NCI-H2227 (cell line): ENCODE measurements around the gene R3HDM4.
"Not testable (repeated sequence)": the region's sequence is repeated elsewhere in the genome, so short reads cannot be mapped to it uniquely, and the experiment has no call there.

Experiments used
- DNase-seq: peaks from one replicate; lab custom pipeline; 2025; ENCODE audit not compliant: unreplicated experiment; lab: John Stamatoyannopoulos, UW

R3HDM4 gene

GRCh38 chr19:877992-878660 lies 34.9 kb downstream of the R3HDM4 start:
- DNase-seq: not testable (repeated sequence)

GRCh38 chr19:876780-877314 lies 36.2 kb downstream of the R3HDM4 start:
- DNase-seq: no peak

- no peak for DNase-seq
Observed at GRCh38 chr19:876089-876488, 36.9 kb downstream of the R3HDM4 start.

GRCh38 chr19:875265-875879 lies 37.6 kb downstream of the R3HDM4 start:
- no peak for DNase-seq

GRCh38 chr19:873561-874041 lies 39.4 kb downstream of the R3HDM4 start:
- DNase-seq: no peak

- DNase-seq: peak; percentile 28
Observed at GRCh38 chr19:873084-873483, 39.9 kb downstream of the R3HDM4 start.

- peak; percentile 51 for DNase-seq
Observed at GRCh38 chr19:872266-872951, 40.6 kb downstream of the R3HDM4 start.

GRCh38 chr19:871446-872265 lies 41.4 kb downstream of the R3HDM4 start:
- DNase-seq: peak; percentile 16

- DNase-seq: no peak
Observed at GRCh38 chr19:870963-871401, 42.0 kb downstream of the R3HDM4 start.

GRCh38 chr19:870314-870713 lies 42.7 kb downstream of the R3HDM4 start:
- DNase-seq: no peak

GRCh38 chr19:869245-870177 lies 43.5 kb downstream of the R3HDM4 start:
- no peak for DNase-seq

- DNase-seq: no peak
Observed at GRCh38 chr19:868458-869244, 44.4 kb downstream of the R3HDM4 start.

- no peak for DNase-seq
Observed at GRCh38 chr19:867855-868457, 45.1 kb downstream of the R3HDM4 start.

- no peak for DNase-seq
Observed at GRCh38 chr19:867301-867793, 45.7 kb downstream of the R3HDM4 start.

GRCh38 chr19:866769-867300 lies 46.2 kb downstream of the R3HDM4 start:
- DNase-seq: no peak

GRCh38 chr19:863315-863620 lies 49.8 kb downstream of the R3HDM4 start:
- no peak for DNase-seq

- no peak for DNase-seq
Observed at GRCh38 chr19:862581-863314, 50.3 kb downstream of the R3HDM4 start.
